ENCODE data around the gene CACNA1A.
"Not testable (repeated sequence)": the region's sequence is repeated elsewhere in the genome, so short reads cannot be mapped to it uniquely, and the experiment has no call there.

The CACNA1A gene

GRCh38 chr19:13169769-13170168, 336.5 kb downstream of the CACNA1A start:
- no peak for DNase-seq

- not testable (repeated sequence) for DNase-seq
Observed at GRCh38 chr19:13166151-13166550, 340.1 kb downstream of the CACNA1A start.

- peak in 1 of 56 donors; percentile 10 for DNase-seq
Observed at GRCh38 chr19:13165162-13165997, 340.9 kb downstream of the CACNA1A start.

- peak in 27 of 56 donors; percentile 16 to 57 (median 29) for DNase-seq
Observed at GRCh38 chr19:13164343-13165161, 341.7 kb downstream of the CACNA1A start.

- peak in 44 of 56 donors; percentile 16 to 80 (median 48) for DNase-seq
Observed at GRCh38 chr19:13163609-13164342, 342.5 kb downstream of the CACNA1A start.

- DNase-seq = peak in 54 of 56 donors; percentile 41 to 97 (median 84)
Observed at GRCh38 chr19:13162724-13163608, 343.3 kb downstream of the CACNA1A start.

- no peak for DNase-seq
Observed at GRCh38 chr19:13160557-13160956, 345.7 kb downstream of the CACNA1A start.

GRCh38 chr19:13159713-13160112, 346.6 kb downstream of the CACNA1A start:
- DNase-seq = no peak

Data from nucleus accumbens (tissue), 56 donors.